GM18951 (cell line): ENCODE results near the gene TCERG1.

Experiments
- POLR2A ChIP-seq: IDR thresholded peaks from 4 replicates; pipeline ENCODE4 v1.6.1; 2011; ENCODE audit warnings: mild to moderate bottlenecking; ENCODE audit not compliant: insufficient read length, insufficient read depth; ENCODE audit errors: extremely low read depth
- in situ Hi-C: fragments of 300-500 bp; cut with MboI; formaldehyde crosslinking; loops from one replicate; pipeline ENCODE4 v1.12.0; 2022; ENCODE audit warnings: low sequenced_read_pairs, mixed read lengths, inconsistent platforms; ENCODE audit not compliant: unreplicated experiment

TCERG1 gene

GRCh38 chr5:146519554-146519953 is 72.4 kb downstream of the TCERG1 start:
- no peak for TF ChIP-seq POLR2A
- in situ Hi-C loops = no loop called here

DNA sequence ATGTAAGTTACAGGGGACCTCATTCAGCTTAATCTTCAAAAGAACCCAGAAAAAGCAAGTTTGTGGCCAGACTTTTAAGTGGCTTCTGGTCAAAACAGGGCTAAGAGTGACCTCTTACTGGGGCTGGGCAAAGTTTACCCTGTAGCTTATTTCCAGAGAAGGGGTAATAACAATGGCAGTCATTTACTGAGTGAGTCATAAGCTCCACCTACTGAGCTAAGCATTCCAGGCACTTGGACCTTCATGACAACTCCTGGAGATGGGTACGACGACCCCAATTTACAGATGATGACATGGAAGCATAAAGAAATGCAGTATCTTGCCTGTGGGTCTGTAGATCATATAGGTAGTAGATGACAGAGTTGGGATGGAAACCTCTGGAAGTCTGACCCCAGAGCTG is 73.6 kb downstream of the TCERG1 start:
- in situ Hi-C loops = no loop called here
- TF ChIP-seq POLR2A = no peak

- no peak for TF ChIP-seq POLR2A
- in situ Hi-C loops = no loop called here
These were observed 74.4 kb downstream of the TCERG1 start for GRCh38 chr5:146521403-146522106.

DNA sequence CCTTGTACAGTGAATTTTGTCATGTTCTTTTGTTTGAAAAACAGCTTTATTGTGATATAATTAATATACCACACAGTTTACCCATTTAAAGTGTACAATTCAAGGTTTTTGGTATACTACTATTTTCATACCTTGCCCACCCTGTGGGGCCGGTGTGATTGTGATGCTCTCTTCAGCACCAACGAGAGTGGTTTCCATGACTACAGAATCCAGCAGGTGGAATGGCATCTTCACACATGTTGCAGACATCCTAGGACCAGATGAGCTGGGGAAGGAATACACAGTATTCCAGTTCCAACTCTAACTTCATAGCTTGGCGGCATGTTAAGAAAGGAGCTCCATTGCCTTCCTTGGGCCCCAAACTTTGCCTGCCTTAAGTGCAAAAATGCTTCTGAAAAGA is 76.6 kb downstream of the TCERG1 start:
- no peak for TF ChIP-seq POLR2A
- in situ Hi-C loops = no loop called here

- no peak for TF ChIP-seq POLR2A
- in situ Hi-C loops = loop anchor here (25.0 kb wide), 1 partner anchor 660 kb away; no protein-coding TSS in a partner anchor
These were observed 80.7 kb downstream of the TCERG1 start for GRCh38 chr5:146527785-146528184.

- no peak for TF ChIP-seq POLR2A
- in situ Hi-C loops = loop anchor here (25.0 kb wide), 1 partner anchor 659 kb away; no protein-coding TSS in a partner anchor
These were observed 81.1 kb downstream of the TCERG1 start for GRCh38 chr5:146528236-146528635.

DNA sequence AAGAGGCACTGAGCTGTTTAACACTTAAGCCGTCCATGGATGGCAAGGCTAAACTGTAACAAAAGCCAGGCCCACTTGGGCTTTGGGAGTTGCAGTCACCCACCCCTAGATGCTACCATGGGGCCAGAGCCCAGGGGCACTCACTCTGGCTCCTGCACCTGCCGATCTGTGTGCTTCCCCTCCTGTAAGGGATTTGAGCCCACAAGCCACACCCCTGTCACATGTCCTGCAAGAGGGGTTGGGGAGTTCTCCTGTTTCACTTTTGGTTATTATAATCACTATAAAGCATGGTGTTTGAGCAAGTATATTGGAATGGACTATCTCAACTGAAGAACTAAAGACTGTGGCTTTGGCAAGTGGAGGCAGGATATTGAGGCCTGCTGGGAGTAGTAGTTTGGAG is 82.9 kb downstream of the TCERG1 start:
- in situ Hi-C loops = loop anchor here (25.0 kb wide), 1 partner anchor 657 kb away; no protein-coding TSS in a partner anchor
- no peak for TF ChIP-seq POLR2A

GRCh38 chr5:146533260-146533857 is 86.2 kb downstream of the TCERG1 start:
- in situ Hi-C loops = loop anchor here (25.0 kb wide), 1 partner anchor 654 kb away; no protein-coding TSS in a partner anchor
- no peak for TF ChIP-seq POLR2A

GRCh38 chr5:146533882-146534281 is 86.7 kb downstream of the TCERG1 start:
- no peak for TF ChIP-seq POLR2A
- in situ Hi-C loops = loop anchor here (25.0 kb wide), 1 partner anchor 653 kb away; no protein-coding TSS in a partner anchor

DNA sequence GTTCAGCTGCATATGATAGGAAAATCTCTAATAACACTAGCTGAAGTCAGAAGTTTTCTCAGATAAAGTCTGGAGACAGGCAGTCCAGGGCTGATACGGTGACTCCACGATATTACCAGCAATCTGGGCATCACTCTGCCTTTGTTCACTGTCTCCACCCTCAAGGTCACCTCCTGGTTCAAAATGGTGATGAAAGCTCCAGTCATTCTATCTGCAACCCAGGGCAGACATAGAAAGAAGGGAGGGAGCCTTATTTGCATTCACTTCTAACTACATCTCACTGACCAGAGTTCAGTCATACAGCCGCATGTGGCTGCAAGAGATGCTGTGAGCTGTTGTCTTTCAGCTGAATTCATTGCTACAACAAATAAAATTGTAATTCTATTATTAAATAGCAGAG is 91.3 kb downstream of the TCERG1 start:
- no peak for TF ChIP-seq POLR2A
- in situ Hi-C loops = loop anchor here (25.0 kb wide), 1 partner anchor 649 kb away; no protein-coding TSS in a partner anchor

- TF ChIP-seq POLR2A = no peak
- in situ Hi-C loops = loop anchor here (10.0 to 25.0 kb wide), 2 partner anchors 425 to 647 kb away; no protein-coding TSS in a partner anchor
These were observed 92.8 kb downstream of the TCERG1 start for GRCh38 chr5:146539973-146540372.

- in situ Hi-C loops = loop anchor here (10.0 to 25.0 kb wide), 2 partner anchors 424 to 647 kb away; no protein-coding TSS in a partner anchor
- no peak for TF ChIP-seq POLR2A
These were observed 93.3 kb downstream of the TCERG1 start for GRCh38 chr5:146540414-146540813.

GRCh38 chr5:146541958-146542849 is 95.1 kb downstream of the TCERG1 start:
- in situ Hi-C loops = loop anchor here (10.0 to 25.0 kb wide), 2 partner anchors 423 to 645 kb away; no protein-coding TSS in a partner anchor
- no peak for TF ChIP-seq POLR2A
